Coronary artery (tissue), 2 donors: ENCODE results near the gene PRIMPOL.
A peak's percentile ranks its signal among the peaks of the same experiment; 100 is the strongest.
"Not testable (repeated sequence)": the region's sequence is repeated elsewhere in the genome, so short reads cannot be mapped to it uniquely, and the experiment has no call there.

Source experiments
- DNase-seq: peaks from one replicate; pipeline ENCODE4 v3.0.0-alpha.2; 2017; ENCODE audit warnings: low spot score
- H3K27ac ChIP-seq, 2 donors: fragments of 200-600 bp; sonication (generic); one replicate each; pipeline ENCODE4 v1.5.1; 2016 to 2019
- H3K4me3 ChIP-seq: fragments of 200-600 bp; sonication (generic); 2 replicates; pipeline ENCODE4 v1.5.1; 2016; ENCODE audit warnings: mild to moderate bottlenecking, moderate library complexity
- TF ChIP-seq, protein P1 (sequence below): fragments of 200-600 bp; sonication (generic); IDR thresholded peaks from one replicate; pipeline ENCODE4 v1.5.1; 2019; ENCODE audit warnings: antibody characterized with exemption

PRIMPOL gene, protein sequence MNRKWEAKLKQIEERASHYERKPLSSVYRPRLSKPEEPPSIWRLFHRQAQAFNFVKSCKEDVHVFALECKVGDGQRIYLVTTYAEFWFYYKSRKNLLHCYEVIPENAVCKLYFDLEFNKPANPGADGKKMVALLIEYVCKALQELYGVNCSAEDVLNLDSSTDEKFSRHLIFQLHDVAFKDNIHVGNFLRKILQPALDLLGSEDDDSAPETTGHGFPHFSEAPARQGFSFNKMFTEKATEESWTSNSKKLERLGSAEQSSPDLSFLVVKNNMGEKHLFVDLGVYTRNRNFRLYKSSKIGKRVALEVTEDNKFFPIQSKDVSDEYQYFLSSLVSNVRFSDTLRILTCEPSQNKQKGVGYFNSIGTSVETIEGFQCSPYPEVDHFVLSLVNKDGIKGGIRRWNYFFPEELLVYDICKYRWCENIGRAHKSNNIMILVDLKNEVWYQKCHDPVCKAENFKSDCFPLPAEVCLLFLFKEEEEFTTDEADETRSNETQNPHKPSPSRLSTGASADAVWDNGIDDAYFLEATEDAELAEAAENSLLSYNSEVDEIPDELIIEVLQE

DNA sequence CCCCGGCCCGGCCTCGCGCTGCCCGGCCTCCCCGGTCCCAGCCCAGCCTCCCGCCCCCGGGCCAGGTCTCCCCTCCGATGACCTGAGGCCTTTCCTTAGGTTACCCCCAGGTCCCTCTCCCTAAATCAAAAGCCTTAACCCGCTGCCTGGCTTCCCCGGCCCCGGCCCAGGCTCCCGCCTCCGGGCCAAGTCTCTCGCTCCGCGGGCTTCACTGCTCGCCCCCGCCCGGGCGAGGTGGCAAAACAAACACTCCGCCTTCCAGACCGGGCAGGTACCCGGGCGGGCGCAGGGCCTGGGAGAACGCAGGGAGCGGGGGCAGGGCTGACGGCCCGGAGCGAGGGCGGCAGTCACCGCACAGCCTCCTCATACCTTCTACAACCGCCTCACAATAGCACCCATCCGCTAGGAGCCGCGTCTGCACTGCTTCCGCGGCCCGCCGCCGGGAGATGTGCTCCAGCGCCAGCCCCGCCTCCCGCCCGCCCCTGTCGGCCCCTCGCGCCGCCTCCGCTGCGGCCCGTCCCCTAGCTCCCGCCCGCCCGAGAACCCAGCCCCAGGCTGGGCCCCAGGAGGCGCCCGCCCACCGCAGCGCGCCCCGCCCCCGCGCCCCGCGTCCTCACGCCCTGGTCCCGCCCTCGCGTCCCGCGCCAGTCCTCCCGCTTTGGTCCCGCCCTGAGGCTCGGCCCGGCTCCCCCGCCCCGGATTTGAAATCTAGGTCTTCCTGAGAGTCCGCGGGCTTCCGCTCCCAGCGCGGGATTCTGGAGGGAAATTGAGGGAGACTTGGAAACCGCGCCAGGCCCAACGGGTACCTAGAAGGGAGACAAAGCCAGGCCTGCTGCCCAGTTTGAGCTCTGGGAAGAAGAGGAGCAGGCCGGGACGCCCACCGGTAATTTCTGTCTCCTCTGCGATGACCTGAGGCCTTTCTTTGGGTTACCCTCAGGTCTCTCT, at the start of gene PRIMPOL, which contains the start of gene CASP3:
PRIMPOL (plus strand) TSS at position 713 of the 945 bp plus-strand sequence. CDS start 7,403 bp downstream, outside the sequence.
CASP3 (minus strand) TSS at position 422 of the 945 bp plus-strand sequence. CDS start 10,994 bp downstream, outside the sequence.
- DNase-seq, result peak; percentile 98
- peak within 1 kb of the TSS; percentile 96 to 99 for H3K27ac ChIP-seq
- TF ChIP-seq, protein P1, sequence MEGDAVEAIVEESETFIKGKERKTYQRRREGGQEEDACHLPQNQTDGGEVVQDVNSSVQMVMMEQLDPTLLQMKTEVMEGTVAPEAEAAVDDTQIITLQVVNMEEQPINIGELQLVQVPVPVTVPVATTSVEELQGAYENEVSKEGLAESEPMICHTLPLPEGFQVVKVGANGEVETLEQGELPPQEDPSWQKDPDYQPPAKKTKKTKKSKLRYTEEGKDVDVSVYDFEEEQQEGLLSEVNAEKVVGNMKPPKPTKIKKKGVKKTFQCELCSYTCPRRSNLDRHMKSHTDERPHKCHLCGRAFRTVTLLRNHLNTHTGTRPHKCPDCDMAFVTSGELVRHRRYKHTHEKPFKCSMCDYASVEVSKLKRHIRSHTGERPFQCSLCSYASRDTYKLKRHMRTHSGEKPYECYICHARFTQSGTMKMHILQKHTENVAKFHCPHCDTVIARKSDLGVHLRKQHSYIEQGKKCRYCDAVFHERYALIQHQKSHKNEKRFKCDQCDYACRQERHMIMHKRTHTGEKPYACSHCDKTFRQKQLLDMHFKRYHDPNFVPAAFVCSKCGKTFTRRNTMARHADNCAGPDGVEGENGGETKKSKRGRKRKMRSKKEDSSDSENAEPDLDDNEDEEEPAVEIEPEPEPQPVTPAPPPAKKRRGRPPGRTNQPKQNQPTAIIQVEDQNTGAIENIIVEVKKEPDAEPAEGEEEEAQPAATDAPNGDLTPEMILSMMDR, result no peak
- H3K4me3 ChIP-seq, result peak within 1 kb of the TSS; percentile 79

DNA sequence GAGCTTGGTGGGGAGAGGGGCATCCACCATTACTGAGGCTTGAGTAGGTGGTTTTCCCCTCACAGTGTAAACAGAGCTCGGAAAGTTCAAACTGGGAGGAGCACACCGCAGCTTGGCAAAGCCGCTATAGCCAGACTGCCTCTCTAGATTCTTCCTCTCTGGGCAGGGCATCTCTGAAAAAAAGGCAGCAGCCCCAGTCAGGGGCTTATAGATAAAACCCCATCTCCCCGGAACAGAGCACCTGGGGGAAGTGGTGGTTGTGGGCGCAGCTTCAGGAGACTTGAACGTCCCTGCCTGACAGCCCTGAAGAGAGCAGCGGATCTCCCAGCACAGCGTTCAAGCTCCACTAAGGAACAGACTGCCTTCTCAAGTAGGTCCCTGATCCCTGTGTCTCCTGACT, 48.6 kb upstream of the PRIMPOL start:
- DNase-seq, H3K27ac ChIP-seq, H3K4me3 ChIP-seq: not testable (repeated sequence)

DNA sequence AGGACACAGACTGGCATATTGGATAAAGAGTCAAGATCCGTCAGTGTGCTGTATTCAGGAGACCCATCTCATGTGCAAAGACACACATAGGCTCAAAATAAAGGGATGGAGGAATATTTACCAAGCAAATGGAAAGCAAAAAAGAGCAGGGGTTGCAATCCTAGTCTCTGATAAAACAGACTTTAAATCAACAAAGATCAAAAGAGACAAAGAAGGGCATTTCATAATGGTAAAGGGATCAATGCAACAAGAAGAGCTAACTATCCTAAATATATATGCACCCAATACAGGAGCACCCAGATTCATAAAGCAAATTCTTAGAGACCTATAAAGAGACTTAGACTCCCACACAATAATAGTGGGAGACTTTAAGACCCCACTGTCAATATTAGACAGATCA, 46.7 kb upstream of the PRIMPOL start:
- not testable (repeated sequence) for DNase-seq, H3K4me3 ChIP-seq, H3K27ac ChIP-seq

DNA sequence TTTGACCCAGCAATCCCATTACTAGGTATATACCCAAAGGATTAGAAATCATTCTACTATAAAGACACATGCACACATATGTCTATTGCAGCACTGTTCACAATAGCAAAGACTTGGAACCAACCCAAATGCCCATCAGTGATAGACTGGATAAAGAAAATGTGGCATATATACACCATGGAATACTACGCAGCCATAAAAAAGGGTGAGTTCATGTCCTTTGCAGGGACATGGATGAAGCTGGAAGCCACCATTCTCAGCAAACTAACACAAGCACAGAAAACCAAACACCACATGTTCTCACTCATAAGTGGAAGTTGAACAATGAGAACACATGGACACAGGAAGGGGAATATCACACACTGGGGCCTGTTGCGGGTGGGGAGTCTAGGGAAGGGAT, 42.1 kb upstream of the PRIMPOL start:
- H3K27ac ChIP-seq, DNase-seq, H3K4me3 ChIP-seq: not testable (repeated sequence)

DNA sequence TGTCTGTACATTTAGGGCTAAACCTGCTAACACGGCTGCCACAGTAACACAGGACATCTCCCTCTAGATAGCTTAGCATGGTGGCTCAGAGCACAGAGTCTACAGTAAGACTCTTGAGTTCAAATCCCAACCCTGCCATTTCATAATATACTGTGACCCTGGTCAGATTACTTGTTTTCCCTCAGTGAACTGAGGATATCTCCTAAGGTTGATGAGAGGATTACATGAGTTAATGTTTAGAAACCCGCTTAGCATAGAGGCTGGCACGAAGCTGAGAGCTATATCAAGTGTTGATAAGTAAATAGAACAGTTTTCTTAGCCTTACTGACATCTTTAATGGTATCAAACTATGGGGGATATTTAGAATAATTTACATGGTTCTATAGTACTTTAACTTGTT, 37.5 kb upstream of the PRIMPOL start:
- Histone ChIP-seq H3K4me3 (no peak overlapping the region), H3K27ac (no peak overlapping the region)
- no peak for DNase-seq
- TF ChIP-seq, protein P1, result no peak

DNA sequence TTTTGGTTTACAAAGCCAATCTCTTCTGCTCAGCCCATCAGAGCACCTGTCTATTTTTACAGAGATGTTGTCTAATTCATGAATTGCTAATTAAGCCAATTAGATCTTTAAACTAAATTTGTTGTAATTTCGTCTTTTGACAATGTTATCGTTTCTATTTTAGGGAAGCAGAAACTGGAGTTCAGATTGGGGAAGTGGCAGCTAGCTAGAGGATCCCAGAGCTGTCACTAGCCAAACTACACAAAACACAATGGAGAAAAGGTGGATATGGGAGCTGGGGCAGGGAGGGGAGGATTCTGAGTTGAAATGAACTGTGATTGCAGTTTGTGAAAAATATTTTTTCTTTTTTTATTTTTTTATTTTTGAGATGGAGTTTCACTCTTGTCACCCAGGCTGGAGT, 36.1 kb upstream of the PRIMPOL start:
- TF ChIP-seq, protein P1, result no peak
- H3K4me3 ChIP-seq, result no peak overlapping the region
- H3K27ac ChIP-seq, result no peak overlapping the region
- no peak for DNase-seq

DNA sequence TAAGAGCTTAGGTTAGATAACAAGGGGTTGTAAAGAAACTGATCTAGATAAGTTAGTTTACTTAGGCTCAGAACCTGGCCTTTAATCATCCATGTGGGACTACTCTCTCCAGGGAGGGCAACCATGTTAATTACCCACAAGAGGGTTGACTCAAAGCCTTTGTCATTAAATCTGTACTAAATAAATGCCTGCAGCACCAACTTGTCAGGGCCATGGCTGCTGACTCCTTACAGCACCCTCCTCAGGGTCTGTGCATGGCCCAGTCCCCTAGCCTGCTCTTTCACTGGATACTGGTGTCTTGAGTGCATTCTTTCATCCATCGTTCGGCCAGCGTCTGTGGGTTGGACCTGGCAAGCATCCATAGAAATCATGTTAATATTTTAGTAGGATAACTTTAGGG, 35.0 kb upstream of the PRIMPOL start:
- TF ChIP-seq, protein P1, result no peak
- no peak for DNase-seq
- Histone ChIP-seq H3K4me3 (no peak overlapping the region), H3K27ac (no peak overlapping the region)

DNA sequence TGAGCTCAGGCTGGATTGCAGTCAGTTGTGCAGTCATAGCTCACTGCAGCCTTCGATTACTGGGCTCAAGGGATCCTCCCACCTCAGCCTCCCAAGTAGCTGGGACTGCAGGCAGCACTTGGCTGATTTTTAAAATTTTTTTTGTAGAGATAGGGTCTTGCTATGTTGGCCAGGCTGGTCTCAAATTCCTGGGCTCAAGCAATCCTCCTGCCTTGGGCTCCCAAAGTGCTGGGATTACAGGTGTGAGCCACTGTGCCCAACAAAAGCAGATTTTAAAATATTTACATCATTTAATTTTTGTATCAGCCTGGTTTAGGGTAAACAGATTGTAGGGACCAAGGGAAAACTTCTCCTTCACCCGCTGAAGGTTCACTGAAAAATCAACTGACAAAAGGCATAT, 33.4 kb upstream of the PRIMPOL start:
- H3K27ac ChIP-seq, H3K4me3 ChIP-seq, DNase-seq: not testable (repeated sequence)
